Measurements from ENCODE around the gene GCN1. TPM values are rescaled to one million over a fixed set of nuclear protein-coding genes. Genes with fewer than 3 reads are reported as not detected.
A peak's percentile ranks its signal among the peaks of the same experiment; 100 is the strongest.

GCN1 gene
- total and polyA plus RNA-seq, 11 donors, result 7.2 to 51.7 (median 33.7) TPM

DNA sequence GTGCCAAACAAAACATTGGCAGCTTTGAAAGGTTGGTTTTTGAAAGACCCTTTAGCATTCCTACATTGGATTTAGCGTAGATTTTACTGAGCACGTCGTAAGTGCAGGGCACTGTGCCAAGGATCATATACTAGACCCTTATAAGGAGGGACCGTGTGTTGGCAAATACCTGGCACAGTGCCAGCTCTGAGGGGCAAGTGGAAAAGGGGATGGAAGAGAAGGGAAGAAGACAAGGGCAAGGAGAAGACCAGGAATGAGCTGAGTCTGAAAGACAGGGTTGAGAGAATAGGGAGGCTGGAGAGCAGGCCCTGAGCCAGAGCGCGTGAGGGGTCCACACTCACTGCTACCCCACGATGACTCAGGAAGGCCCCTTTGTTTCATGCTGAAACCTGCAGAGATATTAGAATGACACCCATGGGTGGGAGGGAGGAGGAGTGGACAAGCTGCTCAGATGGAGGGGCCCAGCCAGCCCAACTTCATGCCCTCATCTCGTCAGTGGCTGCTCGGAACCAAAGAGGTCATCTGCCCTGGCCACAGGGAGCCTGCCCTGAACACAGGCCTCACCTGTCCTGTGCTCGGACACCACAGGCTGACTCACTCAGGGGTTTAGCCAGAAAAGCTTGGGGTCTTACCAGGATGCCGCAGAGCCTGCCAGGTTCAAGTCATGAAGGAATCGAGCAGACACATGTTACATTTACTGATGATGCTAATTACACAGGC lies 103.0 kb downstream of the GCN1 start:
- Histone ChIP-seq H3K9me3 (no peaks in the 10 kb centered on the region), H3K27me3 (no peaks in the 10 kb centered on the region), H3K4me1 (peaks cover 0 to 23% (median 8%) of the 10 kb centered on the region in 12 donors), H3K27ac (no peak overlapping the region), H3K36me3 (peaks cover 0 to 49% (median 17%) of the 10 kb centered on the region in 9 donors), H3K4me3 (no peak overlapping the region)
- TF ChIP-seq POLR2A (IDR thresholded peaks at IDR 0.05), result no peak
- TF ChIP-seq, protein P1, sequence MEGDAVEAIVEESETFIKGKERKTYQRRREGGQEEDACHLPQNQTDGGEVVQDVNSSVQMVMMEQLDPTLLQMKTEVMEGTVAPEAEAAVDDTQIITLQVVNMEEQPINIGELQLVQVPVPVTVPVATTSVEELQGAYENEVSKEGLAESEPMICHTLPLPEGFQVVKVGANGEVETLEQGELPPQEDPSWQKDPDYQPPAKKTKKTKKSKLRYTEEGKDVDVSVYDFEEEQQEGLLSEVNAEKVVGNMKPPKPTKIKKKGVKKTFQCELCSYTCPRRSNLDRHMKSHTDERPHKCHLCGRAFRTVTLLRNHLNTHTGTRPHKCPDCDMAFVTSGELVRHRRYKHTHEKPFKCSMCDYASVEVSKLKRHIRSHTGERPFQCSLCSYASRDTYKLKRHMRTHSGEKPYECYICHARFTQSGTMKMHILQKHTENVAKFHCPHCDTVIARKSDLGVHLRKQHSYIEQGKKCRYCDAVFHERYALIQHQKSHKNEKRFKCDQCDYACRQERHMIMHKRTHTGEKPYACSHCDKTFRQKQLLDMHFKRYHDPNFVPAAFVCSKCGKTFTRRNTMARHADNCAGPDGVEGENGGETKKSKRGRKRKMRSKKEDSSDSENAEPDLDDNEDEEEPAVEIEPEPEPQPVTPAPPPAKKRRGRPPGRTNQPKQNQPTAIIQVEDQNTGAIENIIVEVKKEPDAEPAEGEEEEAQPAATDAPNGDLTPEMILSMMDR (IDR thresholded peaks at IDR 0.05), result no peak
- WGBS, 4 donors, result 77 to 84% (median 80%) methylated on average over 12 of the region's 12 CpGs
- ATAC-seq (no peak), DNase-seq (peak in 1 of 5 donors; percentile 35)
- intact Hi-C loops (cut with DNase I), result no loop called here

DNA sequence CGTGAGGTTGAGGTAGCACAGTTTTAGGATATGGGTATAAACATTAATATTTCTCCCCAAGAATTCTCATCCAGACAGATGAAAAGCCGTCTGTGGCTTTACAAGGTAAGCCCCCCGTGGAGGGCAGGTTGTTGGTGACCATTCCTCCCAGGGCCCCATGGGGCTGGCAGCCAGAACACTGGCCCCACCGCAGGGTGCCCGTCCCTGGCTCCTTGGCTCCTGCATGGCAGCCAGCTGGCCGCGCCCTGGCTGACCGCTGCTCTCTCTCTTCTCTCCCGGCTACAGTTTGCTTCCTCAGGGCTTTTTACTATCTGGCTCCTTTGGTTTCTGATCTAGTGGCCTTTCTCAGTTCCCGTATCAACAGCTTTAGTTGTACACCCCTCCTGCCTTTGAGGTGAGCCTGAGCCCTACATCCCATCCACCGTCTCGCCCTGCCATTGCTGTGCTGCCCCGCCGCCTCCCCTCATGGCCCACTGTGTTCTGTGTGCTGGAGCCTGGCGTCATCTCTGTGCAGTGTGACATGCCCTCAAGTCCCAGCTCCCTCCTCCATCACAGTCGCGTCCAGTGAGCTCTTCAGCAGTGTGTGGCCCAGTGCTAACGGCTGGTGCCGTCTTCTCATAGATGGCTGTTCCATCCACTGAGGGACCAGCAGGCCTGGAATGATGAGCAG lies 103.8 kb downstream of the GCN1 start:
- peak in 2 of 5 donors; percentile 20 to 63 for DNase-seq
- 88 to 90% (median 89%) methylated on average over 19 of the region's 19 CpGs for WGBS, 4 donors
- Histone ChIP-seq H3K27ac (no peak overlapping the region), H3K4me3 (no peak overlapping the region), H3K4me1 (peaks cover 0 to 23% (median 8%) of the 10 kb centered on the region in 12 donors), H3K9me3 (no peaks in the 10 kb centered on the region), H3K36me3 (peaks cover 0 to 42% (median 9%) of the 10 kb centered on the region in 9 donors), H3K27me3 (no peaks in the 10 kb centered on the region)
- ATAC-seq, result no peak
- intact Hi-C loops (cut with DNase I), result no loop called here
- TF ChIP-seq, protein P1 (IDR thresholded peaks at IDR 0.05), result no peak
- no peak for TF ChIP-seq POLR2A (IDR thresholded peaks at IDR 0.05)

DNA sequence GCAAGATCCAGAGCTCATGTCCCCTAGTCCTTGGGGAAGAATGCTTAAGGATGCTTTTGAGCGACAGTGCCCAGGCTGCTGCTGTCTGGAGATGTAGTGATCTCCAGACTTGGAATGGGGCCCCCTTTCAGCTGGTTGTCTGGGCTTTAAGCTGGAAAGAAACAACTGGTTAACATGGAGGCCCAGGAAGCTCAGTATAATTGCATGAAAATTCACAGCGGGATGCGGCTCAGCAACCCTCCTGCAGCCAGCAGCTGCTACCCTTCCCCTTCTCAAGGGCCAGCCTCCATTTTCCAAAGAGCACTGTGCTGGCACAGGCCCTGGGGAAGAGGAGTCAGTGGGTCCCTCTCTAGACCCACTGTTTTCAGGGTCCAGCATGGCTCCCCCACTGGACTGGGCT lies 104.3 kb downstream of the GCN1 start:
- no peak overlapping the region for H3K4me3 ChIP-seq
- no peak for ATAC-seq
- 72 to 90% (median 85%) methylated on average over 3 of the region's 3 CpGs for WGBS, 4 donors
- TF ChIP-seq, protein P1 (IDR thresholded peaks at IDR 0.05), result no peak
- TF ChIP-seq POLR2A (IDR thresholded peaks at IDR 0.05), result no peak
- H3K27ac ChIP-seq, result no peak overlapping the region
- DNase-seq, result peak in 2 of 5 donors; percentile 8 to 10
- H3K9me3 ChIP-seq, result no peaks in the 10 kb centered on the region
- H3K27me3 ChIP-seq, result no peaks in the 10 kb centered on the region
- intact Hi-C loops (cut with DNase I), result no loop called here
- H3K36me3 ChIP-seq, result peaks cover 0 to 36% (median 8%) of the 10 kb centered on the region in 9 donors
- H3K4me1 ChIP-seq, result peaks cover 0 to 23% (median 8%) of the 10 kb centered on the region in 12 donors

DNA sequence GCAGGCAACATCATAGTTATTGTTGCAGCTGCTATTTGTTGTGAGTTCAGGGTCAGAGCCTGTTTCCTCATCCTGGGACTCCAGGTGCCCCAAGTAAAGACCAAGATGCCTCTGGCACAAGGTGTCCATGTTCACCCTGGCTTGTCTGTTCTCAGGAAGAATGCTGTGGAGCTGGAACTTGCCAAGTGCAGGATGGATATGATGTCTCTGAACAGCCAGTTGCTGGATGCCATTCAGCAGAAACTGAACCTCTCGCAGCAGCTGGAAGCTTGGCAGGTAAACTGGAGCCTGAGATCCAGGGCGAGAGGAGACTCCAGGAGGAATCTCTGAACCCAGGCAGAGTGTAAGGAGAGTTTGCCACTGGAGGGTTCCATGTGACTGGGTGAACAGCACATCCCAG lies 104.7 kb downstream of the GCN1 start:
- WGBS, 4 donors, result 85 to 100% (median 87%) methylated on average over 2 of the region's 2 CpGs
- ATAC-seq (no peak), DNase-seq (peak in 1 of 5 donors; percentile 29)
- H3K4me1 ChIP-seq, result peaks cover 0 to 22% (median 8%) of the 10 kb centered on the region in 12 donors
- no peak overlapping the region for H3K4me3 ChIP-seq
- H3K27me3 ChIP-seq, result no peaks in the 10 kb centered on the region
- intact Hi-C loops (cut with DNase I), result loop anchor here in 1 of 10 donors (5.0 kb wide), 1 partner anchor 97 kb away; no protein-coding TSS in a partner anchor
- H3K9me3 ChIP-seq, result no peaks in the 10 kb centered on the region
- TF ChIP-seq POLR2A (IDR thresholded peaks at IDR 0.05), result no peak
- H3K36me3 ChIP-seq, result peaks cover 0 to 32% (median 8%) of the 10 kb centered on the region in 9 donors
- H3K27ac ChIP-seq, result no peak overlapping the region

Data from heart left ventricle (tissue), 16 donors.